ENCODE measurements around the gene SDHB. TPM values are rescaled to one million over a fixed set of nuclear protein-coding genes. Genes with fewer than 3 reads are reported as not detected.

The SDHB gene
- total RNA-seq, 1 experiment from 2014 or later, result 70.1 TPM

DNA sequence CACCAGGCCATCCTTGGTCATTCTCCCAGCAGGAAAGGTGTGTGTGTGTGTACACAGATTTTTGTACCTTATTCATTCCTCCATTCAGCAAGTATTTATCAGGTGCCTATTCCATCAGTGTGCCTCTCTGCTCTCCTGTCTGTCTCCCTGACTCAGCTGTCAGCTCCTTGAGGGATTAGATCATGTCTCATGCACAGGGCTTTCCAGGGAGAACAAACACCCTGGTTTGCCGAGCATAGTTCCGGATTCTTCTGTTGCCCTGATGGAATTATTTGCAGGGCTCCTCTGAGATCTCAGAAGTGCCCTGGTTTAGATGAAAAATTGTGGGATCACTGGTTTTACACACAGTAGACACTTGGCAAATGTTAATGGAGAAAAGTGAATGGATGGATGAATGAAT, 8.1 kb upstream of the SDHB start:
- Mint-ChIP-seq H3K4me3 (ENCODE audit: low read depth, unreplicated experiment) (no peak overlapping the region), H3K36me3 (ENCODE audit: insufficient read depth, unreplicated experiment) (no peaks in the 10 kb centered on the region), H3K27ac (ENCODE audit: unreplicated experiment) (no peak overlapping the region), H3K9me3 (ENCODE audit: low read depth, unreplicated experiment) (peaks cover 2% of the 10 kb centered on the region), H3K4me1 (ENCODE audit: low read depth, unreplicated experiment) (no peaks in the 10 kb centered on the region), H3K27me3 (ENCODE audit: unreplicated experiment) (peaks cover 15% of the 10 kb centered on the region)
- no TSS peak for BruUV-seq (replicated peaks)
- CTCF ChIA-PET, result no interaction called here
- TF ChIP-seq, protein P1, sequence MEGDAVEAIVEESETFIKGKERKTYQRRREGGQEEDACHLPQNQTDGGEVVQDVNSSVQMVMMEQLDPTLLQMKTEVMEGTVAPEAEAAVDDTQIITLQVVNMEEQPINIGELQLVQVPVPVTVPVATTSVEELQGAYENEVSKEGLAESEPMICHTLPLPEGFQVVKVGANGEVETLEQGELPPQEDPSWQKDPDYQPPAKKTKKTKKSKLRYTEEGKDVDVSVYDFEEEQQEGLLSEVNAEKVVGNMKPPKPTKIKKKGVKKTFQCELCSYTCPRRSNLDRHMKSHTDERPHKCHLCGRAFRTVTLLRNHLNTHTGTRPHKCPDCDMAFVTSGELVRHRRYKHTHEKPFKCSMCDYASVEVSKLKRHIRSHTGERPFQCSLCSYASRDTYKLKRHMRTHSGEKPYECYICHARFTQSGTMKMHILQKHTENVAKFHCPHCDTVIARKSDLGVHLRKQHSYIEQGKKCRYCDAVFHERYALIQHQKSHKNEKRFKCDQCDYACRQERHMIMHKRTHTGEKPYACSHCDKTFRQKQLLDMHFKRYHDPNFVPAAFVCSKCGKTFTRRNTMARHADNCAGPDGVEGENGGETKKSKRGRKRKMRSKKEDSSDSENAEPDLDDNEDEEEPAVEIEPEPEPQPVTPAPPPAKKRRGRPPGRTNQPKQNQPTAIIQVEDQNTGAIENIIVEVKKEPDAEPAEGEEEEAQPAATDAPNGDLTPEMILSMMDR (IDR thresholded peaks at IDR 0.05; ENCODE audit: unreplicated experiment), result no peak
- intact Hi-C loops (cut with micrococcal nuclease; ENCODE audit: unreplicated experiment), result no loop called here
- DNase-seq, result no peak

DNA sequence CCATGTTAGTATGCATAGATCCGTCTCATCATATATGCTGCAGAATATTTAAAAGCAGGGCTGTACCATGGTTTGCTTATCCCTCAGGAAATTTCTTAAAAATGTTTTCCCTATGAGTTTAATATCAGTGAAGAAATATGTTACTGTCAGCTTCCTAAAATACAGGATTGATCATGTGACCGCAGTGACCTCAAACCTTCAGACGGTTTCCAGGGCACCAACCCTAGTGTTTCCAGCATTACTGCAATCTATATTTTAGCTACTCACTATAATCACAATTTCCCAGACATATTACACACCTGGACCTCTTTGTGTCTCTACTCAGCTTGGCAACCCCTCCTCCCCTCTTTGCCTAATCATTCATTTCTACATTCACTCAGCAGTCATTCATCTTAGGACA, 7.7 kb upstream of the SDHB start:
- BruUV-seq (replicated peaks), result no TSS peak
- CTCF ChIA-PET, result no interaction called here
- TF ChIP-seq, protein P1 (IDR thresholded peaks at IDR 0.05; ENCODE audit: unreplicated experiment), result no peak
- H3K36me3 Mint-ChIP-seq (ENCODE audit: insufficient read depth, unreplicated experiment), result no peaks in the 10 kb centered on the region
- no peak overlapping the region for H3K4me3 Mint-ChIP-seq (ENCODE audit: low read depth, unreplicated experiment)
- no peak overlapping the region for H3K27ac Mint-ChIP-seq (ENCODE audit: unreplicated experiment)
- H3K4me1 Mint-ChIP-seq (ENCODE audit: low read depth, unreplicated experiment), result no peaks in the 10 kb centered on the region
- intact Hi-C loops (cut with micrococcal nuclease; ENCODE audit: unreplicated experiment), result no loop called here
- peaks cover 15% of the 10 kb centered on the region for H3K27me3 Mint-ChIP-seq (ENCODE audit: unreplicated experiment)
- peaks cover 2% of the 10 kb centered on the region for H3K9me3 Mint-ChIP-seq (ENCODE audit: low read depth, unreplicated experiment)
- no peak for DNase-seq

DNA sequence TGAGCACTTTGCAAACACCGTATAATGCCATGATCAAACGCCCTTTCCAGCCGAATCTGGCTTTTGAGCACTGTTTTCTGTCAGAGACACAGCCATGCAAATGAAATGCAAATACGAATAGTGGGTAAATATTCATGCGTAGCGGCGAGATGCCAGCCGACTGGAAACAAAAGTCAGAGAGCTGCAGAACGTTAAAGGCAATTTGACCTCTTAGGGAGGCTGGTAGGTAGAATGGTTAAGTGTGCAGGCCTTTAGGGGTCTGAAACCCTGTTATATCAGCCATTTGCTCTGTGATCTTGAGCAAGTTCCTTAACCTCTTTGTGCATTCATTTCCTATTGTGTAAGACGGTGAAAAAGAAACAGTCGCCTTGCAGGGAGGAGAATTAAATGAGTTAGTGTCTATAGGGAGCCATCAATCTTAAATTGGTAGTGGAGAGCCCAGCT, 6.5 kb upstream of the SDHB start:
- intact Hi-C loops (cut with micrococcal nuclease; ENCODE audit: unreplicated experiment), result no loop called here
- Mint-ChIP-seq H3K4me3 (ENCODE audit: low read depth, unreplicated experiment) (no peak overlapping the region), H3K4me1 (ENCODE audit: low read depth, unreplicated experiment) (no peaks in the 10 kb centered on the region), H3K36me3 (ENCODE audit: insufficient read depth, unreplicated experiment) (no peaks in the 10 kb centered on the region), H3K9me3 (ENCODE audit: low read depth, unreplicated experiment) (peaks cover 2% of the 10 kb centered on the region), H3K27me3 (ENCODE audit: unreplicated experiment) (peaks cover 15% of the 10 kb centered on the region), H3K27ac (ENCODE audit: unreplicated experiment) (no peak overlapping the region)
- no peak for DNase-seq
- TF ChIP-seq, protein P1 (IDR thresholded peaks at IDR 0.05; ENCODE audit: unreplicated experiment), result no peak
- no TSS peak for BruUV-seq (replicated peaks)
- CTCF ChIA-PET, result no interaction called here

DNA sequence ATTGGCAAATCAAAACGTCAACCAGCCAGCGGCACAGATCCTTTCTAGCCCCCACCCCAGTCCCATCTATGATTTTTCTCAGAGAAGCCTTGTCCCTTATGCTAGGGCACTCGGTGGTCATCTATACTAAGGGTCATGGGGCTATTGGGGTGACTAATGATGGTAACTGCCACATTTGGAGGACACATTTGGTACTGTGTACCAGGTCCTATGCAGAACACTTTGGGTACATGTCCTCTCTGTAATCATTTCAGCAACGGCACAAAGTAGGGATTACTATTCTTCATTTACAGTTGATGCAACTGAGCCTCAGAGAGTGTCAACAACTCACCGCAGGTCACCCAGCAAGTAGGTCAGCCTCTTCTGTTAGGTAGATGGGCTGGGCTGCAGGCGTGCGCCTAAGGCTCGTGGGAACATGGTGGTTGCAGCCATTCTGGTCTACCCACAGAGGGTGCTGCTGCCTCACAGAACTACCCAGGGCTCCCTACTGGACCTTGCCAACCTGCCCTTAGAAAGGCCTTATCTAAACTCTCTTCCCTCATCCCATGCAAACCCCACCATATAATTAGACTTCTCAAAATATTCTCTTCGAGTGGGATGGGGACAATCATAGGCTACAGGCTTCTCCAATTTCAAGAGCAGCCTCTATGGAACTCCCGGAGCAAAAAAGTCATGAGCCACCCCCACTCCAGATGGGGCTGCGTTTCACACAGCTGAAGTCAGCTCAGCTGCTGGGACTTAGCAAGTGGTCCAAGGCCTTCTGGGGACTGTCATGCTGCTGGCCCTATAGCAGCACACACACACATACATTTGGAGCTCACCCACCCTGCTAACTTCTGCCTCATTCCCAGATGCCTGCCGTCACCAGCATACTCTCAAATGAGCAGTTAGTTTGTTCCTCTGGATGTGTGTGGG, 5.8 kb upstream of the SDHB start:
- Mint-ChIP-seq H3K27me3 (ENCODE audit: unreplicated experiment) (peaks cover 15% of the 10 kb centered on the region), H3K27ac (ENCODE audit: unreplicated experiment) (no peak overlapping the region), H3K4me1 (ENCODE audit: low read depth, unreplicated experiment) (no peaks in the 10 kb centered on the region), H3K9me3 (ENCODE audit: low read depth, unreplicated experiment) (peaks cover 2% of the 10 kb centered on the region), H3K36me3 (ENCODE audit: insufficient read depth, unreplicated experiment) (no peaks in the 10 kb centered on the region), H3K4me3 (ENCODE audit: low read depth, unreplicated experiment) (no peak overlapping the region)
- CTCF ChIA-PET, result no interaction called here
- peak; percentile 74 for DNase-seq
- TF ChIP-seq, protein P1 (IDR thresholded peaks at IDR 0.05; ENCODE audit: unreplicated experiment), result peak; percentile 55
- intact Hi-C loops (cut with micrococcal nuclease; ENCODE audit: unreplicated experiment), result loop anchor here (2.0 to 5.0 kb wide), 2 partner anchors 347 to 428 kb away; no protein-coding TSS in a partner anchor
- BruUV-seq (replicated peaks), result no TSS peak
